SK-N-SH treated with all-trans-retinoic acid at 6 μM for 48 hours (cell line): Measurements from ENCODE around the gene TLX1.

Experiments
- ATAC-seq: fragments of 200-7000 bp; cut with Tn5 transposase; 3 replicates; pipeline ENCODE4 v1.9.1; 2020; ENCODE audit warnings: mild to moderate bottlenecking, moderate library complexity
- ARNTL ChIP-seq: fragments of 450-650 bp; formaldehyde crosslinking; IDR thresholded peaks from 2 replicates; pipeline ENCODE4 v1.5.0; 2020; ENCODE audit warnings: low read depth, mild to moderate bottlenecking, moderate library complexity, borderline replicate concordance
- BACH2 ChIP-seq: fragments of 250-450 bp; sonication (Bioruptor Pico); IDR thresholded peaks from 2 replicates; pipeline ENCODE4 v1.9.0; 2021; ENCODE audit warnings: mild to moderate bottlenecking, borderline replicate concordance
- CREB5 ChIP-seq: fragments of 250-450 bp; sonication (Bioruptor Pico); IDR thresholded peaks from 2 replicates; pipeline ENCODE4 v1.5.1; 2020; ENCODE audit warnings: low read depth, mild to moderate bottlenecking, moderate library complexity
- CSDC2 ChIP-seq: fragments of 250-450 bp; sonication (Bioruptor Pico); IDR thresholded peaks from 2 replicates; pipeline ENCODE4 v1.5.0; 2020; ENCODE audit warnings: mild to moderate bottlenecking, moderate library complexity
- CSRNP3 ChIP-seq: fragments of 250-450 bp; sonication (Bioruptor Pico); IDR thresholded peaks from 2 replicates; pipeline ENCODE4 v1.5.1; 2021; ENCODE audit warnings: mild to moderate bottlenecking, moderate library complexity
- ESRRG ChIP-seq: fragments of 250-450 bp; sonication (Bioruptor Pico); IDR thresholded peaks from 2 replicates; pipeline ENCODE4 v1.6.1; 2021; ENCODE audit warnings: mild to moderate bottlenecking
- ISL1 ChIP-seq: fragments of 250-450 bp; sonication (Bioruptor Pico); IDR thresholded peaks from 2 replicates; pipeline ENCODE4 v2.1.2; 2022; ENCODE audit warnings: mild to moderate bottlenecking, moderate library complexity
- OSR1 ChIP-seq: fragments of 250-450 bp; sonication (Bioruptor Pico); IDR thresholded peaks from 2 replicates; pipeline ENCODE4 v1.8.0; 2022; ENCODE audit warnings: moderate library complexity, mild to moderate bottlenecking, inconsistent platforms
- PATZ1 ChIP-seq: fragments of 250-450 bp; sonication (Bioruptor Pico); IDR thresholded peaks from 2 replicates; pipeline ENCODE4 v1.8.0; 2020; ENCODE audit warnings: mild to moderate bottlenecking, moderate library complexity, borderline replicate concordance
- POU6F1 ChIP-seq: fragments of 250-450 bp; sonication (Bioruptor Pico); IDR thresholded peaks from 2 replicates; pipeline ENCODE4 v1.8.0; 2021; ENCODE audit warnings: low read depth, mild to moderate bottlenecking, moderate library complexity, borderline replicate concordance
- PPARA ChIP-seq: fragments of 250-450 bp; sonication (Bioruptor Pico); IDR thresholded peaks from 2 replicates; pipeline ENCODE4 v1.5.0; 2020; ENCODE audit warnings: mild to moderate bottlenecking, borderline replicate concordance
- RARB ChIP-seq: fragments of 250-450 bp; sonication (Bioruptor Pico); IDR thresholded peaks from 2 replicates; pipeline ENCODE4 v1.8.0; 2021; ENCODE audit warnings: mild to moderate bottlenecking, moderate library complexity
- SNAI2 ChIP-seq: fragments of 250-450 bp; sonication (Bioruptor Pico); IDR thresholded peaks from 2 replicates; pipeline ENCODE4 v1.5.0; 2020; ENCODE audit warnings: mild to moderate bottlenecking, moderate library complexity
- TCF4 ChIP-seq: fragments of 250-450 bp; sonication (Bioruptor Pico); IDR thresholded peaks from 2 replicates; pipeline ENCODE4 v1.8.0; 2021; ENCODE audit warnings: mild to moderate bottlenecking, moderate library complexity, borderline replicate concordance
- TOX ChIP-seq: fragments of 250-450 bp; sonication (Bioruptor Pico); IDR thresholded peaks from 2 replicates; pipeline ENCODE4 v1.8.0; 2021; ENCODE audit warnings: mild to moderate bottlenecking, moderate library complexity, borderline replicate concordance
- TSHZ2 ChIP-seq: fragments of 250-450 bp; sonication (Bioruptor Pico); IDR thresholded peaks from 2 replicates; pipeline ENCODE4 v1.5.0; 2020; ENCODE audit warnings: mild to moderate bottlenecking, moderate library complexity
- ZC3H10 ChIP-seq: fragments of 250-450 bp; sonication (Bioruptor Pico); IDR thresholded peaks from 2 replicates; pipeline ENCODE4 v1.5.1; 2021; ENCODE audit warnings: mild to moderate bottlenecking, moderate library complexity
- ZFP3 ChIP-seq: fragments of 250-450 bp; sonication (Bioruptor Pico); IDR thresholded peaks from 2 replicates; pipeline ENCODE4 v1.5.0; 2020; ENCODE audit warnings: mild to moderate bottlenecking, moderate library complexity
- ZFP30 ChIP-seq: fragments of 450-650 bp; formaldehyde crosslinking; IDR thresholded peaks from 2 replicates; pipeline ENCODE4 v1.5.0; 2022; ENCODE audit warnings: mild to moderate bottlenecking, moderate library complexity
- ZNF565 ChIP-seq: fragments of 450-650 bp; formaldehyde crosslinking; conservative IDR thresholded peaks from 2 replicates; pipeline ENCODE4 v1.5.0; 2020; ENCODE audit warnings: low read depth, mild to moderate bottlenecking, moderate library complexity
- ZNF70 ChIP-seq: fragments of 450-650 bp; formaldehyde crosslinking; IDR thresholded peaks from 2 replicates; pipeline ENCODE4 v1.5.0; 2020; ENCODE audit warnings: mild to moderate bottlenecking, moderate library complexity
- ZNF8 ChIP-seq: fragments of 450-650 bp; formaldehyde crosslinking; IDR thresholded peaks from 2 replicates; pipeline ENCODE4 v1.5.0; 2020; ENCODE audit warnings: mild to moderate bottlenecking, moderate library complexity

TLX1 gene

GRCh38 chr10:101096378-101096777 lies 34.7 kb upstream of the TLX1 start:
- ATAC-seq, result no peak
- TF ChIP-seq POU6F1 (no peak), ESRRG (CRISPR knock-in tag) (no peak), SNAI2 (CRISPR knock-in tag) (no peak), ZNF565 (no peak), CSDC2 (CRISPR knock-in tag) (no peak), ZFP30 (CRISPR knock-in tag) (no peak)

- no peak for ATAC-seq
Measured at GRCh38 chr10:101097881-101098280, 33.2 kb upstream of the TLX1 start.

More at GRCh38 chr10:101097881-101098280, 33.2 kb upstream of the TLX1 start:
- TF ChIP-seq OSR1 (CRISPR knock-in tag) (no peak), ZNF8 (CRISPR knock-in tag) (no peak), TSHZ2 (CRISPR knock-in tag) (no peak), ZFP3 (CRISPR knock-in tag) (no peak), TOX (no peak), ZNF70 (CRISPR knock-in tag) (no peak), ARNTL (CRISPR knock-in tag) (no peak), RARB (no peak), PATZ1 (CRISPR knock-in tag) (no peak), PPARA (CRISPR knock-in tag) (no peak), POU6F1 (no peak), ESRRG (CRISPR knock-in tag) (no peak), CREB5 (CRISPR knock-in tag) (no peak), TCF4 (CRISPR knock-in tag) (no peak), ZC3H10 (CRISPR knock-in tag) (no peak), CSRNP3 (CRISPR knock-in tag) (no peak), ZNF565 (no peak), BACH2 (CRISPR knock-in tag) (no peak), SNAI2 (CRISPR knock-in tag) (no peak), ISL1 (CRISPR knock-in tag) (no peak)
